H9 (cell line): Measurements from ENCODE around the gene BRCA1. TPM values are rescaled to one million over a fixed set of nuclear protein-coding genes. Genes with fewer than 3 reads are reported as not detected.

Experiments
- DNase-seq: peaks from one replicate; pipeline ENCODE4 v3.0.0-alpha.2; 2017
- H2AFZ ChIP-seq: one replicate; pipeline ENCODE4 v1.6.1; 2013; ENCODE audit warnings: mild to moderate bottlenecking, low read length, control low read depth, moderate library complexity
- H2AK5ac ChIP-seq: 2 replicates; pipeline ENCODE4 v1.6.1; 2013; ENCODE audit warnings: low read length, control low read depth, mixed read lengths; ENCODE audit not compliant: insufficient read length
- H2BK120ac ChIP-seq: one replicate; pipeline ENCODE4 v1.6.1; 2013; ENCODE audit warnings: low read depth, mild to moderate bottlenecking, low read length, control low read depth, inconsistent platforms; ENCODE audit not compliant: poor library complexity, severe bottlenecking
- H2BK12ac ChIP-seq: 2 replicates; pipeline ENCODE4 v1.6.1; 2013; ENCODE audit warnings: low read length, control low read depth, mixed read lengths, low read depth; ENCODE audit not compliant: insufficient read length
- H2BK15ac ChIP-seq: 2 replicates; pipeline ENCODE4 v1.6.1; 2013; ENCODE audit warnings: low read depth, low read length, control low read depth
- H2BK20ac ChIP-seq: one replicate; pipeline ENCODE4 v1.6.1; 2013; ENCODE audit warnings: low read depth, mild to moderate bottlenecking, low read length, control low read depth, inconsistent platforms; ENCODE audit not compliant: poor library complexity, severe bottlenecking
- H2BK5ac ChIP-seq: 2 replicates; pipeline ENCODE4 v1.6.1; 2013; ENCODE audit warnings: low read length, control low read depth, mixed read lengths; ENCODE audit not compliant: insufficient read length
- H3K14ac ChIP-seq: 2 replicates; pipeline ENCODE4 v1.6.1; 2013; ENCODE audit warnings: low read length, control low read depth; ENCODE audit not compliant: insufficient read depth
- H3K18ac ChIP-seq: 2 replicates; pipeline ENCODE4 v1.6.1; 2013; ENCODE audit warnings: low read depth, mild to moderate bottlenecking, mixed read lengths, low read length, control low read depth; ENCODE audit not compliant: insufficient read length
- H3K23ac ChIP-seq: 2 replicates; pipeline ENCODE4 v1.6.1; 2013; ENCODE audit warnings: low read length, control low read depth, mixed read lengths, low read depth; ENCODE audit not compliant: insufficient read length
- H3K23me2 ChIP-seq: 2 replicates; pipeline ENCODE4 v1.6.1; 2013; ENCODE audit warnings: low read depth, mild to moderate bottlenecking, mixed read lengths, low read length, control low read depth; ENCODE audit not compliant: insufficient read length, poor library complexity, severe bottlenecking
- H3K27ac ChIP-seq: 2 replicates; pipeline ENCODE4 v1.5.1; 2013; ENCODE audit warnings: low read length, control low read depth, mixed read lengths, low read depth; ENCODE audit not compliant: insufficient read length
- H3K27me3 ChIP-seq: 2 replicates; pipeline ENCODE4 v1.6.1; 2013; ENCODE audit warnings: low read length, control low read depth, inconsistent platforms; ENCODE audit not compliant: insufficient read depth
- H3K4ac ChIP-seq: 2 replicates; pipeline ENCODE4 v1.6.1; 2013; ENCODE audit warnings: low read depth, mild to moderate bottlenecking, control low read depth, inconsistent platforms, low read length, moderate library complexity
- H3K4me1 ChIP-seq: 2 replicates; pipeline ENCODE4 v1.6.1; 2013; ENCODE audit warnings: low read length, control low read depth, inconsistent platforms; ENCODE audit not compliant: insufficient read depth
- H3K4me2 ChIP-seq: 2 replicates; pipeline ENCODE4 v1.6.1; 2013; ENCODE audit warnings: low read length, control low read depth, mixed read lengths; ENCODE audit not compliant: insufficient read length, insufficient read depth
- H3K56ac ChIP-seq: 2 replicates; pipeline ENCODE4 v1.6.1; 2013; ENCODE audit warnings: low read depth, mild to moderate bottlenecking, mixed read lengths, low read length, control low read depth; ENCODE audit not compliant: insufficient read length
- H3K79me1 ChIP-seq: 2 replicates; pipeline ENCODE4 v1.6.1; 2013; ENCODE audit warnings: low read depth, mild to moderate bottlenecking, moderate library complexity, low read length, control low read depth, inconsistent platforms; ENCODE audit not compliant: insufficient read depth, poor library complexity, severe bottlenecking
- H3K79me2 ChIP-seq: 2 replicates; pipeline ENCODE4 v1.6.1; 2013; ENCODE audit warnings: low read length, control low read depth, inconsistent platforms; ENCODE audit not compliant: insufficient read depth
- H3K9ac ChIP-seq: 2 replicates; pipeline ENCODE4 v1.6.1; 2013; ENCODE audit warnings: low read length, control low read depth, mixed read lengths; ENCODE audit not compliant: insufficient read length; ENCODE audit errors: extremely low read depth
- H3K9me3 ChIP-seq: one replicate; pipeline ENCODE4 v1.6.1; 2013; ENCODE audit warnings: low read depth, low read length, inconsistent platforms; ENCODE audit not compliant: control insufficient read depth
- H3T11ph ChIP-seq: one replicate; pipeline ENCODE4 v1.6.1; 2013; ENCODE audit warnings: mild to moderate bottlenecking, low read length, control low read depth, inconsistent platforms
- H4K20me1 ChIP-seq: one replicate; pipeline ENCODE4 v1.6.1; 2013; ENCODE audit not compliant: control insufficient read depth, insufficient read length, insufficient read depth
- H4K5ac ChIP-seq: 2 replicates; pipeline ENCODE4 v1.6.1; 2013; ENCODE audit warnings: low read depth, mild to moderate bottlenecking, mixed read lengths, low read length, control low read depth; ENCODE audit not compliant: insufficient read length
- H4K8ac ChIP-seq: replicated peaks from 2 replicates; pipeline ENCODE4 v1.6.1; 2013; ENCODE audit warnings: low read length, control low read depth, mixed read lengths, low read depth; ENCODE audit not compliant: insufficient read length
- H4K91ac ChIP-seq: 2 replicates; pipeline ENCODE4 v1.6.1; 2013; ENCODE audit warnings: low read depth, mild to moderate bottlenecking, moderate library complexity, mixed read lengths, low read length, control low read depth; ENCODE audit not compliant: insufficient read length
- H3K27ac Mint-ChIP-seq, 3 experiments: 2 replicates in 2 of 3; 3 replicates in 1 of 3; pipeline ENCODE4 v1.8.0; 2020 to 2021; ENCODE audit warnings: mixed read lengths in 3 of 3, mild to moderate bottlenecking in 1 of 3, moderate library complexity in 1 of 3
- H3K27me3 Mint-ChIP-seq: 2 replicates; pipeline ENCODE4 v1.8.0; 2021; ENCODE audit warnings: low read depth, mild to moderate bottlenecking, moderate library complexity, mixed read lengths
- H3K36me3 Mint-ChIP-seq, 3 experiments: 2 replicates in 2 of 3; 3 replicates in 1 of 3; pipeline ENCODE4 v1.8.0; 2020 to 2021; ENCODE audit warnings: low read depth in 3 of 3, mixed read lengths in 3 of 3; ENCODE audit not compliant: insufficient read depth in 1 of 3
- H3K4me1 Mint-ChIP-seq, 2 experiments: 2 replicates each; pipeline ENCODE4 v1.8.0; 2020; ENCODE audit warnings: mixed read lengths in 2 of 2
- H3K4me3 Mint-ChIP-seq, 2 experiments: 2 replicates in 1 of 2; 3 replicates in 1 of 2; pipeline ENCODE4 v1.8.0; 2020 to 2021; ENCODE audit warnings: mild to moderate bottlenecking in 2 of 2, mixed read lengths in 2 of 2, moderate library complexity in 1 of 2
- H3K9me3 Mint-ChIP-seq, 2 experiments: 2 replicates in 1 of 2; 3 replicates in 1 of 2; pipeline ENCODE4 v1.8.0; 2020; ENCODE audit warnings: mild to moderate bottlenecking in 2 of 2, mixed read lengths in 2 of 2, moderate library complexity in 1 of 2
- CTCF ChIP-seq: fragments of 200-600 bp; sonication (generic); conservative IDR thresholded peaks from 3 replicates; pipeline ENCODE4 v1.8.0; 2021; ENCODE audit warnings: antibody characterized with exemption, mild to moderate bottlenecking
- WGBS: extraction: QIAGEN DNeasy Blood & Tissue Kit; methylation state at CpG from one replicate; pipeline ENCODE4 v1.1.7; 2013; ENCODE audit warnings: missing lambda C conversion rate, low lambda C conversion rate, mixed read lengths; ENCODE audit not compliant: insufficient read length; ENCODE audit errors: extremely low coverage; 5-methylcytosine and 5-hydroxymethylcytosine counted together
- total RNA-seq: library from RNA; stranded (reverse); gene quantifications from 2 replicates; pipeline ENCODE4 v1.2.1, GENCODE V29; 2021

Gene BRCA1
- total RNA-seq, 1 experiment from 2014 or later = 32.3 TPM

GRCh38 chr17:43070257-43070656 lies 54.9 kb downstream of the BRCA1 start:
- no peak overlapping the region for H2BK5ac ChIP-seq
- no peaks in the 10 kb centered on the region for H3K79me2 ChIP-seq
- DNase-seq = no peak
- H4K8ac ChIP-seq = no peak overlapping the region
- no peaks in the 10 kb centered on the region for H3K27me3 Mint-ChIP-seq
- H3K9me3 ChIP-seq = no peaks in the 10 kb centered on the region
- no peak overlapping the region for H3K23ac ChIP-seq
- no peak overlapping the region for H4K91ac ChIP-seq
- peaks cover 3 to 43% (median 38%) of the 10 kb centered on the region in 3 experiments; a peak in 6 of 7 replicates for H3K36me3 Mint-ChIP-seq
- no peak overlapping the region for H3K4me2 ChIP-seq
- H3K56ac ChIP-seq = no peak overlapping the region
- no peaks in the 10 kb centered on the region for H3K23me2 ChIP-seq
- no peak overlapping the region for H3K14ac ChIP-seq
- no peak overlapping the region for H2BK20ac ChIP-seq
- no peak overlapping the region for H2AK5ac ChIP-seq
- H2AFZ ChIP-seq = no peak overlapping the region
- no peak overlapping the region for H2BK15ac ChIP-seq
- no CpG with 5 or more reads among the region's 1 CpG for WGBS
- no peak overlapping the region for H2BK120ac ChIP-seq
- H3K4ac ChIP-seq = no peak overlapping the region
- H3K27ac ChIP-seq = no peak overlapping the region
- no peaks in the 10 kb centered on the region for H3K9me3 Mint-ChIP-seq
- peaks cover 3 to 7% of the 10 kb centered on the region in 2 experiments for H3K4me1 Mint-ChIP-seq
- no peaks in the 10 kb centered on the region for H4K20me1 ChIP-seq
- no peak overlapping the region for H2BK12ac ChIP-seq
- no peaks in the 10 kb centered on the region for H3K79me1 ChIP-seq
- no peak overlapping the region for H3K18ac ChIP-seq
- no peak overlapping the region for H3K27ac Mint-ChIP-seq
- no peak overlapping the region for H3T11ph ChIP-seq
- no peaks in the 10 kb centered on the region for H3K27me3 ChIP-seq
- H3K4me1 ChIP-seq = no peaks in the 10 kb centered on the region
- no peak for TF ChIP-seq CTCF
- H3K9ac ChIP-seq = no peak overlapping the region
- no peak overlapping the region for H3K4me3 Mint-ChIP-seq
- no peak overlapping the region for H4K5ac ChIP-seq
